Fibroblast of the aortic adventitia (primary cell): ENCODE measurements around the gene LYRM7. TPM values are rescaled to one million over a fixed set of nuclear protein-coding genes. Genes with fewer than 3 reads are reported as not detected.
"Not testable (repeated sequence)": the region's sequence is repeated elsewhere in the genome, so short reads cannot be mapped to it uniquely, and the experiment has no call there.

ENCODE experiments used
- DNase-seq: peaks from one replicate; pipeline ENCODE4 v3.0.0-alpha.2; 2010; ENCODE audit warnings: low read depth
- H3K4me3 ChIP-seq: 2 replicates; pipeline ENCODE4 v1.5.1; 2011; ENCODE audit warnings: low read depth, mild to moderate bottlenecking, control low read depth, low read length, moderate library complexity
- CTCF ChIP-seq: IDR thresholded peaks from 2 replicates; pipeline ENCODE4 v1.5.1; 2011; ENCODE audit warnings: mild to moderate bottlenecking, low read length, control low read depth, inconsistent platforms; ENCODE audit not compliant: insufficient read depth
- total RNA-seq: library from RNA; depleted of rRNA; stranded (reverse); fragments of >200 nt; gene quantifications from 2 replicates; pipeline ENCODE4 v1.2.3, GENCODE V29; 2012; ENCODE audit warnings: low replicate concordance

The LYRM7 gene
- 4.4 and 12.9 TPM in 2 replicates for total RNA-seq

GRCh38 chr5:131170540-131171275, at the start of gene LYRM7:
LYRM7 (plus strand) TSS chr5:131170944; CDS start chr5:131171021, 77 bp downstream.
- peak; percentile 21 for TF ChIP-seq CTCF
- DNase-seq = peak; percentile 99
- peak within 1 kb of the TSS; percentile 76 for H3K4me3 ChIP-seq

- not testable (repeated sequence) for DNase-seq
Observed at GRCh38 chr5:131127244-131127643, 43.5 kb upstream of the LYRM7 start.

GRCh38 chr5:131129306-131129705, 41.4 kb upstream of the LYRM7 start:
- no peak for DNase-seq
- TF ChIP-seq CTCF = no peak
- H3K4me3 ChIP-seq = no peak overlapping the region

More at GRCh38 chr5:131127244-131127643, 43.5 kb upstream of the LYRM7 start:
- H3K4me3 ChIP-seq = not testable (repeated sequence)

- DNase-seq, H3K4me3 ChIP-seq: not testable (repeated sequence)
Observed at GRCh38 chr5:131133091-131133490, 37.7 kb upstream of the LYRM7 start.

GRCh38 chr5:131138406-131138805, 32.3 kb upstream of the LYRM7 start:
- DNase-seq = not testable (repeated sequence)

GRCh38 chr5:131139321-131139720, 31.4 kb upstream of the LYRM7 start:
- DNase-seq = no peak
- TF ChIP-seq CTCF = no peak
- H3K4me3 ChIP-seq = no peak overlapping the region

More at GRCh38 chr5:131138406-131138805, 32.3 kb upstream of the LYRM7 start:
- not testable (repeated sequence) for H3K4me3 ChIP-seq

GRCh38 chr5:131142970-131143617, 27.6 kb upstream of the LYRM7 start:
- TF ChIP-seq CTCF = no peak
- no peak for DNase-seq
- H3K4me3 ChIP-seq = no peak overlapping the region

GRCh38 chr5:131147258-131147657, 23.5 kb upstream of the LYRM7 start:
- TF ChIP-seq CTCF = no peak
- no peak overlapping the region for H3K4me3 ChIP-seq
- no peak for DNase-seq
